Colonic mucosa (tissue), 4 donors: Measurements from ENCODE around the gene CFP. TPM values are rescaled to one million over a fixed set of nuclear protein-coding genes. Genes with fewer than 3 reads are reported as not detected.
"Not testable (repeated sequence)": the region's sequence is repeated elsewhere in the genome, so short reads cannot be mapped to it uniquely, and the experiment has no call there.

Experiments used
- DNase-seq: peaks from one replicate; pipeline ENCODE4 v3.0.0-alpha.2; 2020
- H3K27ac ChIP-seq: fragments of 200-600 bp; one replicate; pipeline ENCODE4 v1.8.0; 2021
- H3K27me3 ChIP-seq: fragments of 200-600 bp; one replicate; pipeline ENCODE4 v1.8.0; 2021
- H3K36me3 ChIP-seq: fragments of 200-600 bp; one replicate; pipeline ENCODE4 v1.8.0; 2021
- H3K4me1 ChIP-seq: fragments of 200-600 bp; one replicate; pipeline ENCODE4 v1.8.0; 2021; ENCODE audit warnings: mild to moderate bottlenecking
- H3K4me3 ChIP-seq: fragments of 200-600 bp; one replicate; pipeline ENCODE4 v1.8.0; 2021
- H3K9ac ChIP-seq, 2 donors: one replicate each; pipeline ENCODE4 v1.7.0; 2013; ENCODE audit warnings: control low read depth in 2 of 2, low read depth in 2 of 2, low read length in 2 of 2
- H3K9me3 ChIP-seq: fragments of 200-600 bp; one replicate; pipeline ENCODE4 v1.8.0; 2021
- intact Hi-C: fragments of 100-400 bp; cut with DNase I; formaldehyde crosslinking; loops from one replicate; pipeline ENCODE4 v1.14.1; 2022
- total RNA-seq, 2 donors: library from RNA; stranded (reverse); fragmentation: NEBNext Ultra II Directional in 1 of 2; extraction: Animal tissue kit (Norgen Biotek cat#: 25700) in 1 of 2; gene quantifications; one replicate each; pipeline ENCODE4 v1.2.1, GENCODE V29; 2021
- TF ChIP-seq, protein P1 (sequence below): fragments of 200-600 bp; IDR thresholded peaks from one replicate; pipeline ENCODE4 v1.8.0; 2022; ENCODE audit warnings: antibody characterized with exemption, mild to moderate bottlenecking
- donor health status: healthy.
- donor health status: DM: no; HTN: no; CAD: no.
- donor health status: DM: no; HTN: no; CAD: no.

Gene CFP
- 1 to 10 TPM; 1.1 to 4.1 TPM for total RNA-seq

DNA sequence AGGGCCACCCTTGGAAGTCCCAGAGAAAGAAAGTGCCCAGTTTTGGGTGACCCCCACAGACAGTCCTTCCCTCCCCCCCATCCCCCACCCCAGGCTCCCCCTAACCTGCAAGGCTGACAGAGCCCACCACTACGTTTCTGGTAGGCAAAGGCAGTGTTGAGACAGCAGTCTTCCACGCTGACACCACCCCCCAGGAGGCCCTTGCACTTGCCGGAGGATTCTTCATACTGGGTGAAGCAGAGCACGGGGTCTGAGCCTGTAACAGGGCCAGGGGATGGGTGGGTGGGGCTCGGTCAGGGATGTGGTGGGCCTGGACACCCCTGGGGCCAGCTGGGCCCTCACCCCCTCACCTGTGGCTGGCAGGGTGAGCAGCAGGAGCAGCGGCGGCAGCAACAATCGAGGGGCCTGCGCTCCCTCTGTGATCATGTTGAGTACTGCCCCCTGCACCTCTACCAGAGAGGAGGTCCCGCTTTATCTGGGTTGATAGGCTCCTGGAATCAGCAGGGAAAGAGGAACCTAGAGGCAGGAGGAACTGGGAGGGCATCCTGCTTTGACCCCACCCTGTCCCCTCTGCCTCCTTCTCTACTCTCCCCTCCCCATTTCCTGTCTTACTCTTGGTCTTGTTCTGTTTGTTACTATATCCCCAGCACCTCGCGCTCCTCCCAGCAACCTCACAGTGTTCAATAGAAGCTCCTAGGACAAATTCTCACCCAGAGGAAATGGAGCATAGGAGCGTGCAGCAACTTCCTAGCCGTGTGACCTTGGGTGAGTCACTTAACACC is at the start of gene CFP:
Gene CFP, minus strand, starts transcription at position 512 of the 782 bp plus-strand sequence. Its CDS starts 86 bp downstream, at position 426.
- DNase-seq, result no peak
- Histone ChIP-seq H3K4me3 (no peak within 1 kb of the TSS), H3K4me1 (no peaks in the 10 kb centered on the region), H3K36me3 (no peaks in the 10 kb centered on the region), H3K9me3 (no peaks in the 10 kb centered on the region), H3K9ac (no peak within 1 kb of the TSS), H3K27me3 (no peaks in the 10 kb centered on the region), H3K27ac (no peak within 1 kb of the TSS)
- intact Hi-C loops, result no loop called here
- TF ChIP-seq, protein P1, sequence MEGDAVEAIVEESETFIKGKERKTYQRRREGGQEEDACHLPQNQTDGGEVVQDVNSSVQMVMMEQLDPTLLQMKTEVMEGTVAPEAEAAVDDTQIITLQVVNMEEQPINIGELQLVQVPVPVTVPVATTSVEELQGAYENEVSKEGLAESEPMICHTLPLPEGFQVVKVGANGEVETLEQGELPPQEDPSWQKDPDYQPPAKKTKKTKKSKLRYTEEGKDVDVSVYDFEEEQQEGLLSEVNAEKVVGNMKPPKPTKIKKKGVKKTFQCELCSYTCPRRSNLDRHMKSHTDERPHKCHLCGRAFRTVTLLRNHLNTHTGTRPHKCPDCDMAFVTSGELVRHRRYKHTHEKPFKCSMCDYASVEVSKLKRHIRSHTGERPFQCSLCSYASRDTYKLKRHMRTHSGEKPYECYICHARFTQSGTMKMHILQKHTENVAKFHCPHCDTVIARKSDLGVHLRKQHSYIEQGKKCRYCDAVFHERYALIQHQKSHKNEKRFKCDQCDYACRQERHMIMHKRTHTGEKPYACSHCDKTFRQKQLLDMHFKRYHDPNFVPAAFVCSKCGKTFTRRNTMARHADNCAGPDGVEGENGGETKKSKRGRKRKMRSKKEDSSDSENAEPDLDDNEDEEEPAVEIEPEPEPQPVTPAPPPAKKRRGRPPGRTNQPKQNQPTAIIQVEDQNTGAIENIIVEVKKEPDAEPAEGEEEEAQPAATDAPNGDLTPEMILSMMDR, result no peak

DNA sequence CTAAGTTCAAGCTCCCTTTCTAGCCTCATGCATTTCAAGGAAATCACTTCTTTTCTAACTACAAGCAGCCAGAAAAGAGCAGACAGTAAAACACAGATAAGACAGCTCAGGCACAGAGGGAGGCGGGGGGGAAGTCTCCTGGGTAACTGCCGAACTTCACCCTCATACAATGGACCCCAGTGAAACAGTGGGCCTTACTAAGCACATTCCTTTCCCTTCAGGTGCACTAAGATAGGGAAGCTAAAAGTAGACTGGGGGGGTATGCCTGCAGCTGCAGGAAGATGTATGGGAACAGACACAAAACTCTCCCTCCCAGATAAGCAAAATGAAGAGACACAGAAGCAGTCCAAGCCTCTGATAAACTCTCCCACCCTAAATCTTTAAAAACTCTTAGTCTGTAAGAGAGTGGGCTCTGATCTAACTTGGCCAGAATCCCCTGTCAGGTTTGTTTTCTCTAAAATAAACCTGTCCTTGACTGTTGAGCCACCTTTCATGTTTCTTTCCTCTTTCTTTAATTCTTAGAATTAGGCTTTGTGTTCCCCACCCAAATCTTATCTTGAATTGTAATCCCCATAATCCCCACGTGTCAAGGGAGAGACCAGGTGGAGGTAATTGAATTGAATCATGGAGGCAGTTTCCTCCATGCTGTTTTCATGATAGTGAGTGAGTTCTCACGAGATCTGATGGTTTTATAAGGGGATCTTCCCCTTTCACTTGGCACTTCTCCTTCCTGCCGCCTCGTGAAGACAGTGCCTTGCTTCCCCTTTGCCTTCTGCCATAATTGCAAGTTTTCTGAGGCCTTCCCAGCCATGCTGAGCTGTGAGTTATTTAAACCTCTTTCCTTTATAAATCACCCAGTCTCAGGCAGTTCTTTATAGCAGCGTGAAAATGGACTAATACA is 46.5 kb upstream of the CFP start:
- H3K4me1 ChIP-seq, intact Hi-C loops, H3K36me3 ChIP-seq, H3K4me3 ChIP-seq, DNase-seq, H3K9me3 ChIP-seq, H3K27ac ChIP-seq, H3K27me3 ChIP-seq, H3K9ac ChIP-seq: not testable (repeated sequence)

DNA sequence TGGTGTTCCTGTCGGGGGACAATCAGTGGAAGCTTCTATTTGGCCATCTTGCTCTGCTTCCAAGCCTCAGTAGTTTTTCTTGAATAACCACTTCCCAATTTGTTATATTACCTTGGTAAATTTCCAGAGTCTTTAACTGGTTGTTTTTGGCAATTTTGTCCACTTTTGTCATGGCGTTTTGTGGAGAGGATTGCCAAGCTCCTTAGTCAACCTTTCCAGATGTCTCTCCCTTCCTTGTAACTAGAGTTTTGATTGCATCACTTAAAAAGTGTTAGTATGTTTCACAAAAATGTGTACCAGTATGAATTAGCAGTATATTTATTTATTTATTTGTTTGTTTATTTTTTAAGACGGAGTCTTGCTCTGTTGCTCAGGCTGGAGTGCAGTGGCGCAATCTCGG is 45.0 kb upstream of the CFP start:
- no peak overlapping the region for H3K4me3 ChIP-seq
- H3K27me3 ChIP-seq, result no peaks in the 10 kb centered on the region
- H3K27ac ChIP-seq, result no peak overlapping the region
- H3K9me3 ChIP-seq, result no peaks in the 10 kb centered on the region
- no peaks in the 10 kb centered on the region for H3K4me1 ChIP-seq
- no peak overlapping the region for H3K9ac ChIP-seq
- H3K36me3 ChIP-seq, result no peaks in the 10 kb centered on the region
- TF ChIP-seq, protein P1, result no peak
- intact Hi-C loops, result no loop called here
- no peak for DNase-seq

DNA sequence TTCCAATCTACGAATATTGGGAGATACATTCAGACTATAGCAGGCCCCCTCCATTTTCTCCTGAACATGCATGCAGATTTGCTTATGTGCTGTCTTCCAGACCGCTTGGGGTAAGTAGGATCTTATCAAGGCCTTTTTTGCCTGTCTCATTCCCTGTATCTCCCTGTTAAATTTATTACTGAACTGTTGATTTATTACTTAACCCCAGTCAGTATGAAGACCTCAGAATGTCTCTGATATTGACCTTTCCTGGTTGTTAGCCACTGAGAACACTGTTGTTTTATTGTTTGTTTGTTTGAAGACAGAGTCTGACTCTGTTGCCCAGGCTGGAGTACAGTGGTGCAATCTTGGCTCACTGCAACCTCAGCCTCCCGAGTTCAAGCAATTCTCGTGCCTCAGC is 36.1 kb upstream of the CFP start:
- DNase-seq, H3K9me3 ChIP-seq, H3K4me1 ChIP-seq, H3K9ac ChIP-seq, H3K27me3 ChIP-seq, H3K36me3 ChIP-seq, H3K4me3 ChIP-seq, intact Hi-C loops, H3K27ac ChIP-seq: not testable (repeated sequence)

DNA sequence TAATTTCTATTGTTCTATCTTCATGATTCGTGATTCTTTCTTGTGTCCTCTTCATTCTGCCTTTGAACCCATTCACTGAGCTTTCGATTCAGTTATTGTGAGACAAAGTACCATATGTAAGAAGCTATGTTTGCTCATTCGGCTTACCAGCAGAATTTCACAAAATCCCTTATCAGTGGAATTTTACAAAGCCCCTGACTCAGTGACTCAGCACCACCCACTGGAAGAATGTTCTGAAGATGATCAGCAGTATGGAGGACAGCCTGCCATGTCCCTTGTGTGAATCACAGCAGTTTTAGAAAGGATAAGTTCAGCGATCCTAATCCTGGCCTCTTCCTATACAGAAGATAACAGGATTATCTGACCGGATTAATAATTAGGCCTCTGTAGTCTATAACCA is 35.0 kb upstream of the CFP start:
- Histone ChIP-seq H3K4me3 (no peak overlapping the region), H3K9me3 (no peaks in the 10 kb centered on the region), H3K4me1 (no peaks in the 10 kb centered on the region), H3K36me3 (no peaks in the 10 kb centered on the region), H3K9ac (no peak overlapping the region), H3K27me3 (no peaks in the 10 kb centered on the region), H3K27ac (no peak overlapping the region)
- TF ChIP-seq, protein P1, result no peak
- no peak for DNase-seq
- intact Hi-C loops, result no loop called here

DNA sequence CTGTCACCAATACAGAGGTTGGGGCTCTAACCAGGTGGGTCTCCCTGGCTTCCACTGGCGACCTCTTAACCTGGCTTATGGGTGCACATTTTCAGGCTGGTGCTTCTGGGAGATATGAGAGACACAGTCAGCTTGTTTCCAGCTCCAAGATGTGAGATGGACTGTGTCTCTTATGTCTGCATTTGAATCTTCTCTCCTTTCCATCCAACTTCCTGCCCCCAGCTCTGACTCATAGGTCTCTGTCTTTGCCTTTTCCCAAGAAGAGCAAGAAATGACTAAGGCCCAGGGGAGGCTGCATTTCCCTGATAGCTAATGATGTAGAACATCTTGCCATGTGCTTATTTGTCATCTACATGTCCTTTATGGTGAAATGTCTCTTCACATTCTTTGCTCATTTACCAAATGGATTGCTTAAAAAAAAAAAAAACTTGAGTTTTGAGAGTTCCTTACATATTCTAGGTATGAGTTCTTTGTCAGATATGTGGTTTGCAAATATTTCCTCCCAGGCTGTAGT is 32.5 kb upstream of the CFP start:
- Histone ChIP-seq H3K4me1 (no peaks in the 10 kb centered on the region), H3K9me3 (no peaks in the 10 kb centered on the region), H3K27ac (no peak overlapping the region), H3K36me3 (no peaks in the 10 kb centered on the region), H3K4me3 (no peak overlapping the region), H3K27me3 (no peaks in the 10 kb centered on the region), H3K9ac (no peak overlapping the region)
- intact Hi-C loops, result no loop called here
- TF ChIP-seq, protein P1, result no peak
- DNase-seq, result no peak
